GM12891 (cell line): ENCODE results near the gene WBP1L.
A peak's percentile ranks its signal among the peaks of the same experiment; 100 is the strongest.
"Not testable (repeated sequence)": the region's sequence is repeated elsewhere in the genome, so short reads cannot be mapped to it uniquely, and the experiment has no call there.

Experiments used
- DNase-seq: peaks from one replicate; pipeline ENCODE4 v3.0.0; 2011; ENCODE audit warnings: low spot score; ENCODE audit not compliant: insufficient read length
- FAIRE-seq: peaks from 2 replicates; lab custom pipeline; 2011; peaks lifted over from hg19 to GRCh38; lab: Jason Lieb, UNC
- PAX5 ChIP-seq: IDR thresholded peaks from 2 replicates; pipeline ENCODE4 v1.6.1; 2011; ENCODE audit warnings: low read length, moderate library complexity, mild to moderate bottlenecking; ENCODE audit not compliant: insufficient read depth, severe bottlenecking
- POLR2A ChIP-seq: IDR thresholded peaks from 2 replicates; pipeline ENCODE4 v1.6.1; 2011; ENCODE audit warnings: low read depth, low read length, control low read depth
- POLR2AphosphoS5 ChIP-seq: IDR thresholded peaks from 2 replicates; pipeline ENCODE4 v1.6.1; 2011; ENCODE audit warnings: low read depth, low read length, control low read depth
- POU2F2 ChIP-seq: IDR thresholded peaks from 2 replicates; pipeline ENCODE4 v1.6.1; 2011; ENCODE audit warnings: low read depth, mild to moderate bottlenecking, control low read depth, low read length, moderate library complexity
- SPI1 ChIP-seq: IDR thresholded peaks from 2 replicates; pipeline ENCODE4 v1.6.1; 2011; ENCODE audit warnings: low read depth, low read length, control low read depth
- TAF1 ChIP-seq: IDR thresholded peaks from 2 replicates; pipeline ENCODE4 v1.6.1; 2011; ENCODE audit warnings: low read depth, low read length, control low read depth

WBP1L gene

DNA sequence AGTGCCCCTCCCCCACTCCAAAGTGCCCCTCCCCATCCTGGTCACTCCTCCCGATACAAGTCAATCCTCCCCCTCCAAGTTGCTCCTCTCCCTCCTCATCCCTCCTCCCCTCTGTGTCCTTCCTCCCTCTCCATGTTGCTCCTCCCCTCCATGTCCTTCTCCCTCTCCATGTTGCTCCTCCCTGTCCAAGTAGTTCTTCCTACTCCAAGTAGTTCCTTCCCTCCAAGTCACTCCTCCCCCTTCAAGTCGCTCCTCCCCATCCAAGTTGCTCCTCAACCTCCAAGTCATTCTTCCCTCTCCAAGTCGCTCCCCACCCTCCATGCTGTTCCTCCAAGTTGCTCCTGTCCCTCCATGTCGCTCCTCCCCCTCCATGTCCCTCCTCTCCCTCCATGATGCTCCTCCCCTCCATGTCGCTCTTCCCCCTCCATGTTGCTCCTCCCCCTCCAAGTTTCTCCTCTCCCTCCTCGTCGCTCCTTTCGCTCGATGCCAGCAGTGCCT lies 8.6 kb upstream of the WBP1L start:
- no peak for TF ChIP-seq POLR2A
- no peak for TF ChIP-seq POLR2AphosphoS5
- no peak for TF ChIP-seq SPI1
- no peak for TF ChIP-seq TAF1
- TF ChIP-seq POU2F2: no peak
- TF ChIP-seq PAX5: no peak
- FAIRE-seq (no peak), DNase-seq (no peak)

DNA sequence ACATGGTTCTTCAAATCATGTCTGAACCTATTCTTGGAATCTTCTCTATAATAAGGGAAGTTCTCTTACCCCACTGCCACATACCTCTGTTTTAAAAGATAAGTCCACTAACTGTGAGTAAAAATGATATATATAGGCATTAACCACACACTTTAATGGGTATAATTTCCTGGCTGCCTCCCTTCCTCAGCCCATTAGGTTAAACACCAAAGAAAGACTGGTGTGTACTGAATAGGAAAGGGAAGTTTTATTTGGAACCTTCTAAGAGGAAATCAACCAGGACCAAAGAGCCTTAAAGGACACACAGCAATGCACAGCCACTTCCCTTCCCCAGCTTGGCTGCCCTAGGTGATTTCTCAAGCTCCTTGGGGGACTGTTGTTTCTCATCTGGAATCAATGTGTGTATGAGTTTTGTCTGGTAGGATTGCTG lies 5.0 kb upstream of the WBP1L start:
- FAIRE-seq: no peak
- no peak for DNase-seq

DNA sequence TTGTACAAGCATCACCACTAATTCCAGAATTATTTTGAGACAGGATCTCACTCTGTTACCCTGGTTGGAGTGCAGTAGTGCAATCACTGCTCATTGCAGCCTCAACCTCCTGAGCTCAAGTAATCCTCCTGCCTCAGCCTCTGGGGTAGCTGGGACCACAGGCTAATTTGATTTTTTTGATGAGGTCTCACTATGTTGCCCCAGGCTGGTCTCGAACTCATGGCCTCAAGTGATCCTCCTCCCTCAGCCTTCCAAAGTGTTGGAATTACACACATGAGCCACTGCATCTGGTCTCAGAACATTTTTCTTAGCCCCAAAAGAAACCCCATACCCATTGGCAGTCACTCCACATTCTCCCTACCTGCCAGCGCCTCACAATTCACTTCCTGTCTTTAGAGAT lies 3.5 kb upstream of the WBP1L start:
- no peak for TF ChIP-seq TAF1
- TF ChIP-seq POLR2AphosphoS5: no peak
- no peak for TF ChIP-seq SPI1
- TF ChIP-seq POU2F2: no peak
- TF ChIP-seq POLR2A: no peak
- TF ChIP-seq PAX5: no peak
- no peak for FAIRE-seq

More for the DNA sequence above, 5.0 kb upstream of the WBP1L start:
- TF ChIP-seq SPI1: no peak
- TF ChIP-seq PAX5: no peak
- no peak for TF ChIP-seq POLR2A
- no peak for TF ChIP-seq POLR2AphosphoS5

DNA sequence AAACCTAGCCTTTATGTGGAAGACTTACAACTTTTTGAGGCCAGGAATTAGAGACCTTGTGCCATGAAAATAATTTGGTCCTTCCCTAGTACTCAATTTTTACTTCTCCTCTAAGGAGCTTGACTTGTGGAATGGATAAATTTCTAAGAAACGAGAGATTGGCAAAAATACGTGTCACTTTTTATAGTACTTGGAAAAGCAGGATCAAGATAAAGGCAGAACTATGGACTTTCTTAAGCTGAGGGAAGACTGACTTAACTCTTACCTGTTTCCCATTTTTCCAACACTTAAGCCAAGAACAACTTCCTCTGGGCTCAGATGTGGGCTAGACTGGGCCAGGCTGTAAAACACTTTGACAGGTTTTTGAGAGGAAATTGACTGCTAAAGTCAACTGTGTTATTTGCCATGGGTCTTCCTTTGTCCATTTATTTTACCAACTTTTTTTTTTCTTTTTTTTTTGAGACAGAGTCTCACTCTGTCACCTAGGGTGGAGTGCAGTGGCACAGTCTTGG lies 2.0 kb upstream of the WBP1L start:
- TF ChIP-seq TAF1 (no peak), POLR2AphosphoS5 (no peak), SPI1 (no peak), POLR2A (no peak), PAX5 (no peak), POU2F2 (no peak)
- DNase-seq (no peak), FAIRE-seq (no peak)

More for the DNA sequence above, 3.5 kb upstream of the WBP1L start:
- DNase-seq: no peak

DNA sequence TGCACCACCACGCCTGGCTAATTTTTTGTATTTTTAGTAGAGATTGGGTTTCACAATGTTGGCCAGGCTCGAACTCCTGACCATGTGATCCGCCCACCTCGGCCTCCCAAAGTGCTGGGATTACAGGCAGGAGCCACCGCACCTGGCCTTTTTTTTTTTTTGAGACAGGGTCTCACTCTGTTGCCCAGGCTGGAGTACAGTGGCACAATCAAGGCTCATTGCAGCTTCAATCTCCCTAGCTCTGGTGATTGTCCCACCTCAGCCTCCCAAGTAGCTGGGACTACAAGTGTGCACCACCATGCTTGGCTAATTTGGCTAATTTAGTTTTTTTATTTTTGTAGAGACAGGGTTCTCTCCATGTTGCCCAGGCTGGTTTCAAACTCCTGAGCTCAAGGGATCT lies 1.4 kb upstream of the WBP1L start:
- DNase-seq, FAIRE-seq: not testable (repeated sequence)

DNA sequence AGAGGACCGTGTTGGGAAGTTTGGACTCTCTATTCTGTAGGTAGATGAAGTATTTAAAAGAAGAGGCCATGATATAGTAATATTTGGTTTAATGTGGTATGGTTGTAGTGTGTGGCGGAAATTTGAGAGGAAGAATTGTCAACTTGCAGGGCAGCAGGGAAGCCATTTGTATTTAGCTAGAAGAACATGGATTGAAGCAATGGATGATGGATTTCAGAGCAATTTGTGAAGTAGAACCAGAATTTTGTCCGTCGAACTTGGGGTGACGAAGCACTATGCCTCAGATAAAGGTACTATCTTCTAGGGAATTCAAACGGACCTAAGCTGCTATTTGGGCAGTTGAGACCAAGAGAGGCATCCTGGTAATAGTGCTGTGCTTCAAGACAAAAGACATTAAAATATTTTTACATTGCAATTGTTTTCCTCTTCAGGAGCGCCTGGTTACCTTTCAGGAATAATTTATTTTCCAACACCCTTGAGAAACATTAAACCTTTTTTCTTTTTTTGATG lies 615 bp upstream of the WBP1L start:
- no peak for DNase-seq
- FAIRE-seq: no peak
- TF ChIP-seq TAF1: no peak
- no peak for TF ChIP-seq POLR2A
- TF ChIP-seq POU2F2: no peak
- no peak for TF ChIP-seq SPI1
- TF ChIP-seq PAX5: no peak
- no peak for TF ChIP-seq POLR2AphosphoS5

DNA sequence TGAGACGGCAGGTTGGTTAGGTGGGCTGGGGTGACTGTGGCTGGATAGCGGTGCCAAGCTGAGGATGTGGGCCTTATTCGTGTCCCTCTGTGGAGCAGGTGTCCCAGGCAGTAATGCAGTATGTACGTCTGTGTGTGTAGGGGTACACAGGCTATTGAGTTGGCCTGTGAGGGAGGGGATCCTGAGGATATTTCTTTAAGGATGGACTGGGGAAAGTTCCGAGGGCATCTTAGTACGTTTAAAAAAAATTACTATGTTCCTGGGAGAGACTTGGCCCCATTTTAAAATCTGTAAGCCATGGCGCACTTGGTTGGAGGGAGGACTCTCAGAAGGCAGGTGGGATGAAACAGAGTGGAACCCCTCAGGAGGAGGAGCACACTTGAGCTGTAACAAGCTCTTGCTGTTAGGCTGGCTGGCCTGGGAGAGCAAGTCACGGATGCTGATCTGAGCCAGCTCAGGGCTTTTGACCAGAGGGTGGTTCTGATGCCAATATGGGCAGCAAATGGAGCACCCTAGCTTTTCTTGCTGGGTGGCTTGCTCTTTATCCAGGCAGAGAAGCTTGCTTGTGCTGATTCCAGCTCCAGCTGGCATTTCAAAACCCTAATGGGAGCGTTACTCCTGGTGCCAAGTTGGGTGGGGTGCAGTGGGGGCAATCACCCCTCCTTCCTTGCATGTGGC lies 765 bp downstream of the WBP1L start:
- no peak for DNase-seq
- TF ChIP-seq TAF1 (no peak), POLR2A (peak; percentile 72; the same call in 1 of the 2 replicates), PAX5 (no peak)
- FAIRE-seq: peak; percentile 58

DNA sequence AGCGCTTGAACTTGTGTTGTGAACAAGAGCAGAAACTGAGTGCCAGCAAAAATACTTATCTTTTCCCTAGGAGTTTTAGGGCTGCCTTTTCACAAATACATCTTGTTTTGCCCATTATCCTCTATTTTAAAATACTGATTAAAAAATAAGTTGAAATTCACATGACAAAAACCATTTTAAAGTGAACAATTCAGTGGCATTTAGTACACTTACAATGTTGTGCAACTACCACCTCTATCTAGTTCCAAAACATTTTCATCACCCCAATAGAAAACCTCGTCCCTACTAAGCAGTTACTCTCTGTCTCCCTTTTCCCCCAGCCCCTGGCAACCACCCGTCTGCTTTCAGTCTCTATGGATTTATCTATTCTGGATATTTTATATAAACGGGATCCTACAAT lies 1.4 kb downstream of the WBP1L start:
- TF ChIP-seq SPI1 (no peak), POLR2A (no peak), POLR2AphosphoS5 (no peak), PAX5 (no peak), POU2F2 (no peak), TAF1 (no peak)
- no peak for DNase-seq
- FAIRE-seq: no peak

DNA sequence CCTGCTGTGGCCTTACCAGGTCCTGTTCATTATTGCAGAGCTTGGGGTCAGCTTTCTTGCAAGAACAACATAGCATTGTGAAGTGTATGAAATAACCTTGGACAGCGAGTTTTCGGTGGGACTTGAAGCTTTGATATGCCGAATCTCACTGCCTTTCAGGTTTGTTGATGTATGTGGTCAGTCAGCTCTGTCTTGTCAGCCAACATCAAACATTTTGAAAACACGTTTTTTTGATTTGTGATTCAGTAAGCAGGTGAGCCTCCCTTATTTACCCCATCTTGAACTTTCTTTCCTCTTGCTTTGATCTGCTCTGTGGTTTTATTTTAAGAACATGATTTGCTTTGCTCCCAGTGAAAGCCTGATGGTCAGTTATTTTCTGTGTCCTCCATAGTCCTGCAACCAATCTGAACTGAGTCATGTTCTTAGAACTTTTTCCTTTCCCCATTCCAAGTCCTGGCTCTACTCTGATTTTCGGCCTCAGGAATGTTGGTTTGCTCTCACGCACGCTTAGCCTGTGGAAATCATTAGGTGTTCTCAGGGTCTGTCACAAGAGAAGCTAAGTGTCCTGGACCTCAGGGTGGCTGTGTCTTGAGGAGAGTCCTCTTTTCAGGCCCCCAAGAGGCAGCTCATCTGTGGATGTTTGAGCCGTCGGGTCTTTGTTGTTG lies 8.7 kb downstream of the WBP1L start:
- TF ChIP-seq TAF1 (no peak), PAX5 (no peak), SPI1 (no peak), POLR2A (no peak), POLR2AphosphoS5 (no peak), POU2F2 (no peak)
- FAIRE-seq (no peak), DNase-seq (no peak)

DNA sequence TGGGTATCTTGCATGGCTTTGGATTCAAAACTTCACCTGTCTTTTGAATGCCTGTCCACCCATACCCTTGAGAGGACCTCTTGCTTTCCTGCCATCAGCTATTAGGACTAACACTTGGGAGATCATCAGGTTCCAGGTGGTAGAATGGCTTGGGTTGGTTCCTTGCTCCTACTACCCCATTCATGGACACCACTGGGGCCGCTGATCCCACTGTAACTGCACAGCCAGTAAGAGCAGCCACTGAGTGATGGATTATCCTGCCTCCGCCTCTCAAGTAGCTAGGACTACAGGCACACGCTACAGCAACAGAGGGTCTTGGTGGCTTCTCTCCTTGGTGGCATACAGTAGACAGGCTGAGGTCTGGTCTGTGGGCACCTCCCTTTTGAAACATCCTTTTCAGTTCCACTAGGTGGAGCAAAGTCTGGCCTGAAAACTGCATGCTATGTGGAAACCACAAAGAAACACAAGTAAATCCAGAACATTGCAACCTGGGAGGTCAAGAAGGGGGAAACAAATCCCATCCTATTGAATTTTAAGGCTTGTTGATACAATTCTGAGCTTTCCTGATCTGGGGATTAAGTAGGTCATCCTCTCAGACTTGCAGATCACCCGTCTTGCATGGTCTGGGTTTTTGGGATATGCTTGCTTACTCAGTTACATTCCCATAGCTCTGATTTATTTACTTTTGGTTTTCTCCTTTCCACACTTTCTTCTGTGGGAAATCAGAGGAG lies 9.4 kb downstream of the WBP1L start:
- no peak for DNase-seq
- peak; percentile 88 for FAIRE-seq
- TF ChIP-seq PAX5 (no peak), POLR2AphosphoS5 (no peak), POLR2A (no peak), SPI1 (no peak), POU2F2 (no peak), TAF1 (no peak)
